Mesothelial cell of epicardium (in vitro differentiated cells): Measurements from ENCODE around the gene HGFAC. TPM values are rescaled to one million over a fixed set of nuclear protein-coding genes. Genes with fewer than 3 reads are reported as not detected.

ENCODE experiments used
- DNase-seq, 2 experiments: peaks; one replicate each; pipeline ENCODE4 v3.0.0; 2021; ENCODE audit warnings: low spot score in 2 of 2; ENCODE audit not compliant: unreplicated experiment in 2 of 2
- H3K27ac Mint-ChIP-seq: 2 replicates; pipeline ENCODE4 v1.8.0; 2021; ENCODE audit warnings: mixed read lengths
- H3K27me3 Mint-ChIP-seq: 2 replicates; pipeline ENCODE4 v1.8.0; 2021; ENCODE audit warnings: low read depth, mixed read lengths
- H3K36me3 Mint-ChIP-seq: 2 replicates; pipeline ENCODE4 v1.8.0; 2021; ENCODE audit warnings: mixed read lengths
- H3K4me1 Mint-ChIP-seq: 2 replicates; pipeline ENCODE4 v1.8.0; 2021; ENCODE audit warnings: mixed read lengths
- H3K4me3 Mint-ChIP-seq: 2 replicates; pipeline ENCODE4 v1.8.0; 2021; ENCODE audit warnings: mild to moderate bottlenecking, moderate library complexity, mixed read lengths
- H3K9me3 Mint-ChIP-seq: 2 replicates; pipeline ENCODE4 v1.8.0; 2021; ENCODE audit warnings: mixed read lengths
- total RNA-seq: library from RNA; stranded (reverse); gene quantifications from 3 replicates; pipeline ENCODE4 v1.2.1, GENCODE V29; 2021
- TF ChIP-seq, protein P1 (sequence below): fragments of 200-600 bp; sonication (generic); IDR thresholded peaks from one replicate; pipeline ENCODE4 v1.5.0; 2021; ENCODE audit warnings: antibody characterized with exemption; ENCODE audit not compliant: unreplicated experiment

Gene HGFAC
- total RNA-seq, 1 donor from 2014 or later, result 2.5 TPM

DNA sequence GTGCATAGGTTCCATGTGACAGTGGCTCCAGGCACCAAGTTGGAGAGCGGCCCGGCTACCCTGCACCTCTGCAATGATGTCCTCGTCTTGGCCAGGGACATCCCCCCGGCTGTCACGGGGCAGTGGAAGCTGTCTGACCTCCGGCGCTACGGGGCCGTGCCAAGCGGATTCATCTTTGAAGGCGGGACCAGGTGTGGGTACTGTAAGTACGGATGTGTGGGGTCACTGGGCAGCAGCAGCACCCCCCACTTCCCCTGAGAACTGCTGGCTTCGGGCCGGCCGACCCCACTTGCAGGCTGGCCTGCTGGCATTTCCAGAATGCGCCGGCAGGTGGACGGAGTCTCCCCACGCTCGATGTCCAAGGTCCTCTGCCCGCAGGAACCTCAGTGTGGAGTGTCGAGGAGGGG is 34.6 kb downstream of the HGFAC start:
- no peak overlapping the region for H3K27ac Mint-ChIP-seq
- TF ChIP-seq, protein P1, sequence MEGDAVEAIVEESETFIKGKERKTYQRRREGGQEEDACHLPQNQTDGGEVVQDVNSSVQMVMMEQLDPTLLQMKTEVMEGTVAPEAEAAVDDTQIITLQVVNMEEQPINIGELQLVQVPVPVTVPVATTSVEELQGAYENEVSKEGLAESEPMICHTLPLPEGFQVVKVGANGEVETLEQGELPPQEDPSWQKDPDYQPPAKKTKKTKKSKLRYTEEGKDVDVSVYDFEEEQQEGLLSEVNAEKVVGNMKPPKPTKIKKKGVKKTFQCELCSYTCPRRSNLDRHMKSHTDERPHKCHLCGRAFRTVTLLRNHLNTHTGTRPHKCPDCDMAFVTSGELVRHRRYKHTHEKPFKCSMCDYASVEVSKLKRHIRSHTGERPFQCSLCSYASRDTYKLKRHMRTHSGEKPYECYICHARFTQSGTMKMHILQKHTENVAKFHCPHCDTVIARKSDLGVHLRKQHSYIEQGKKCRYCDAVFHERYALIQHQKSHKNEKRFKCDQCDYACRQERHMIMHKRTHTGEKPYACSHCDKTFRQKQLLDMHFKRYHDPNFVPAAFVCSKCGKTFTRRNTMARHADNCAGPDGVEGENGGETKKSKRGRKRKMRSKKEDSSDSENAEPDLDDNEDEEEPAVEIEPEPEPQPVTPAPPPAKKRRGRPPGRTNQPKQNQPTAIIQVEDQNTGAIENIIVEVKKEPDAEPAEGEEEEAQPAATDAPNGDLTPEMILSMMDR, result no peak
- no peaks in the 10 kb centered on the region for H3K9me3 Mint-ChIP-seq
- peaks cover 12% of the 10 kb centered on the region for H3K27me3 Mint-ChIP-seq
- H3K36me3 Mint-ChIP-seq, result no peaks in the 10 kb centered on the region
- H3K4me1 Mint-ChIP-seq, result peaks cover 9% of the 10 kb centered on the region
- no peak overlapping the region for H3K4me3 Mint-ChIP-seq
- no peak for DNase-seq

DNA sequence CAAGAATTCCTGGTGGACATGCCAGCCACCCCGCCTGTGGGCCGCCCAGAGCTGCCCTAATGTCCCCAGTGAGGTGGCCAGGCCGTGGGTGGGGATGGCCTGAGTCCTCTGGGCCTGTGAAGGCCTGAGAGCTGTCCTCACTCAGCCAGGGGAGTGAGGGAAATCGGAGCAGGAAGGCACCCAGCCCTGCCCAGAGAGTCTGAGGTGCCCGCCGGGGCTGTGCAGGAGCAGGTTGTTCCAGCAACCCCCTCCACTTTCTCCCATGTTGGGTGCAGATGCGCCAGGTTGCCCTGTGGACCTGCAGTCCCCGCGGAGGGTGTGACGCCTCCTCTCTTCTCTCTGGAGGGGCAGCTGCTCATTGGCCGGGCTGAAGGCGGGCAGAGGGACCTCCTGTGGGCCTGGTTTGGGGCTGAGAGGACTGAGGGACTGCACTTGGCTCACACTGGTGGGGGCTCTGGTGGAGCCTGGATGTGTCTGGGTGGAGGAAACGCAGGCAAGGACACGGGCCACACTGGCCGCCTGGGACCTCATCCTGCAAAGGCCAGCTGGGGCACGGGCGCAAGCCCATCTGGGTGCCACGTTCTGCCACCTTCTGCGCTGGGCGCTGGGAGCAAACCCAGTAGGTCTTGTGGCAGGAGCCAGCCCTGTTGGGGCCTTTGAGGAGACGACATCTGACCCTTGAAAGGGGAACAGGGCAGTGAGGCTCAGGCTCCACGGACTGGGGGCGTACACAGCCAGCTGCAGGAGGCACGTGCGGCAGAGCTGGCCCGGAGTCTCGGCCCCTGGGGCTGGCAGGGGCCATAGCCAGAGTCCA is 35.4 kb downstream of the HGFAC start:
- TF ChIP-seq, protein P1, result no peak
- H3K27me3 Mint-ChIP-seq, result peaks cover 10% of the 10 kb centered on the region
- no peaks in the 10 kb centered on the region for H3K36me3 Mint-ChIP-seq
- no peak overlapping the region for H3K27ac Mint-ChIP-seq
- peaks cover 14% of the 10 kb centered on the region for H3K4me1 Mint-ChIP-seq
- no peak for DNase-seq
- no peaks in the 10 kb centered on the region for H3K9me3 Mint-ChIP-seq
- H3K4me3 Mint-ChIP-seq, result no peak overlapping the region

DNA sequence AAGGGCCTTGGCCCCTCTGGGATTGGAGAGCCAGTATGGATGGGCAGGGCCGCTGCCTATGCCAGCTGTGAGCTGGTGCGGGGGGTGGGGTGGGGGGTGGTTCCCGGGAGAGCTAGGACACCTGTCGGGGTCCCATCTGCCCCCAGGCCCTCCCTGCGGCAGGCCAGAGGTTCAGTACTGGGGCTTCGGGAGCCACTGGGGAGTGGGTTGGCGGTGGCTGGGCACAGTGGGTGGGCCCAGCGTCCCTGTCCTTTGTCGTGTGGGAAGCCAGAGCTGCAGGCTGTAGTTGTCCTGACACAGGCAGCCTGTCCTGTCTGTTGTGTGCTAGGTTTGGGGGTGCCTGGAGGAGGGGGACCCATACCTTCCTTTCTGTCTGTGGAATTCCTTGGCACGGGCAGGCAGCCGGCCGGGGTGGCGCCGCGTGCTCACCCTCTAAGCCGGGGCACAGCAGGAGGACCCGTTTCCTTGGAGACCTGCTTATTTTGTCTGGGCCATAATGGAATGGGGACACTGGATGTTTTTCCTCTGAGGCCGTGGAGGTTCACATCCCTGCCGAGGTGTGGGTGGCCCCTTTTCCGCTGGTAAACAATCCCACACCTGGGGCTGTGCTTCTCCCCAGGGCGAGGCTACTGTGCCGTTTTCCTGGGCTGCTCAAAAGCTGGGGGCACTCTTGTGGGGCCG is 36.1 kb downstream of the HGFAC start:
- H3K9me3 Mint-ChIP-seq, result no peaks in the 10 kb centered on the region
- no peaks in the 10 kb centered on the region for H3K36me3 Mint-ChIP-seq
- no peak for DNase-seq
- TF ChIP-seq, protein P1, result no peak
- H3K4me3 Mint-ChIP-seq, result no peak overlapping the region
- no peak overlapping the region for H3K27ac Mint-ChIP-seq
- peaks cover 13% of the 10 kb centered on the region for H3K27me3 Mint-ChIP-seq
- peaks cover 14% of the 10 kb centered on the region for H3K4me1 Mint-ChIP-seq

DNA sequence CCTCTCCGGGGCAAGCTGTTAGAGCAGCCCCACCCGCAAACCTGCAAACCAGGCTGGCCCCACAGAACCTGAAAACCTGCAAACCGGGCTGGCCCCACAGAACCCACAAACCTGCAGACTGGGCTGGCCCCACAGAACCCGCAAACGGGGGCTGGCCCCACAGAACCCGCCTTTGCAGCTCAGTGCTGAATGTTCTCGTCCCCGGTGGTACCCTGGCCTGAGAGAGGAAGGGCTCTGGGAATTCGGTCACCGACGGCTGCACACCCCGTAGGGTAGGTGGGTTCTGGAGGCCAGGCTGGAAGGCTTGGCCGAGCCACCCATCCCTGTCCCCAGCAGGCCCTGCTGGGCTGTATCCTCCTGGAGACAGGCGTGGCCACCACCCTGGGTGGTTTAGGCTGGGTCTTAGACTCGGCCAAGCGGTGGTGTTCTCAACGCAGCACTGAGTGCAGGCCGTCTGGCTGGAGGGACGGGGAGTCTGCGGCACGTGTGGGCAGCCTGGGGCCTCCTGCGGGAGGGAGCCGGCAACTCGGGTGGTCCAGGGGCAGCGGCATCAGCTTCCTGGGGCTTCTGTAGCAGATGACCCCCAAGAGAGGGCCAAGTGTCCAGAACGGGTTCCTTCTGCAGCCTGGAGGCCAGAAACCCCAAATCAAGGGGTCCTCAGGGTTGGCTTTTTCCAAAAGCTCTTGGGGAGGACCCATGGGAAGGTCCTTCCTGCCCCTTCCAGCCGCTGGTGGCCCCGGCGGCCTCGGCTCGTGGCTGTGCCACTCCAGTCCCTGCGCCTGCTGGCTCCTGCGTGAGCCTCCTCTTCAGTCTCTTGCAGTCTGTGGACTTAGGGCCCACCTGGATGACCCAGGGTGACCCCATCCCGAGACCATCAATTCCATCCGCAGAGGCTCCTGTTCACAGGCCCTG is 36.9 kb downstream of the HGFAC start:
- no peaks in the 10 kb centered on the region for H3K36me3 Mint-ChIP-seq
- peaks cover 18% of the 10 kb centered on the region for H3K4me1 Mint-ChIP-seq
- TF ChIP-seq, protein P1, result no peak
- peaks cover 16% of the 10 kb centered on the region for H3K27me3 Mint-ChIP-seq
- H3K9me3 Mint-ChIP-seq, result no peaks in the 10 kb centered on the region
- no peak for DNase-seq
- no peak overlapping the region for H3K27ac Mint-ChIP-seq
- H3K4me3 Mint-ChIP-seq, result no peak overlapping the region

DNA sequence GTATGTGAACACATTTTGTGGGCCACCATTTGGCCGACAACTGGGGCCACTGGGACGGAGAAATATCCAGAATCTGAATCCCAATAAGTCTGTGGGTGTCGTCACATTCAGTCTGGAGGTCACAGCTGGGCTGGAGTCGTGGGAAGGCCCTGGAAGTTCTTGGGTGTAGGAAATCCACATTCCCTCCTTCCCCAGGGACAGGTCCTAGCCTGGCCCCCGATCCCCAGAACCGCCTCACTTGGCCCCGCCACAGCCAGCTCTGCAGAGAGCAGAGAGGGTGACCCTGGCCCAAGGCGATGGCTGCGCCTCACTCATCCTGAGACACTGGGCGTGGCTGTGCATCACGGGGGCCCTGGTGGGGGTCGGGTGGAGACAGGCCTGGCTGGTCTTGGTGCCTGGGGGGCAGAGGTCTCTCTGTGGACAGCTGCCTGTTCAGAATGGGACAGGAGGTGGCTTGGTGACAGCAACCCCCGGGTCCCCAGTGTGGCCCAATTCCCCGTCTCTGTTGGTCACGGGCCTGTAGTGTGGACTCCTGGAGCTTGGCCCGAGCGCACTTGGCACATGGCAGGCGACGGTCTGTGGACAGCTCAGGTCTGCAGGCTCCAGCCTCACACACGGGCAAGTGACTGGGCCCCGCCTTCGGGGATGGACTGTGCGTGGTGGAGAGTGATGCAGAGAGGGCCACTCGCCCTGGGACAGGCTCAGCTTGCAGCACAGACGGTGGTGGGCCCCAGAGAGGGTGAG is 37.8 kb downstream of the HGFAC start:
- no peak overlapping the region for H3K27ac Mint-ChIP-seq
- DNase-seq, result no peak
- H3K27me3 Mint-ChIP-seq, result peaks cover 18% of the 10 kb centered on the region
- H3K36me3 Mint-ChIP-seq, result no peaks in the 10 kb centered on the region
- H3K9me3 Mint-ChIP-seq, result no peaks in the 10 kb centered on the region
- peaks cover 23% of the 10 kb centered on the region for H3K4me1 Mint-ChIP-seq
- TF ChIP-seq, protein P1, result no peak
- no peak overlapping the region for H3K4me3 Mint-ChIP-seq
